NCI-H345 (cell line): ENCODE data around the gene CHST11.

Experiments
- DNase-seq: peaks from one replicate; lab custom pipeline; 2025; lab: John Stamatoyannopoulos, UW

The CHST11 gene

DNA sequence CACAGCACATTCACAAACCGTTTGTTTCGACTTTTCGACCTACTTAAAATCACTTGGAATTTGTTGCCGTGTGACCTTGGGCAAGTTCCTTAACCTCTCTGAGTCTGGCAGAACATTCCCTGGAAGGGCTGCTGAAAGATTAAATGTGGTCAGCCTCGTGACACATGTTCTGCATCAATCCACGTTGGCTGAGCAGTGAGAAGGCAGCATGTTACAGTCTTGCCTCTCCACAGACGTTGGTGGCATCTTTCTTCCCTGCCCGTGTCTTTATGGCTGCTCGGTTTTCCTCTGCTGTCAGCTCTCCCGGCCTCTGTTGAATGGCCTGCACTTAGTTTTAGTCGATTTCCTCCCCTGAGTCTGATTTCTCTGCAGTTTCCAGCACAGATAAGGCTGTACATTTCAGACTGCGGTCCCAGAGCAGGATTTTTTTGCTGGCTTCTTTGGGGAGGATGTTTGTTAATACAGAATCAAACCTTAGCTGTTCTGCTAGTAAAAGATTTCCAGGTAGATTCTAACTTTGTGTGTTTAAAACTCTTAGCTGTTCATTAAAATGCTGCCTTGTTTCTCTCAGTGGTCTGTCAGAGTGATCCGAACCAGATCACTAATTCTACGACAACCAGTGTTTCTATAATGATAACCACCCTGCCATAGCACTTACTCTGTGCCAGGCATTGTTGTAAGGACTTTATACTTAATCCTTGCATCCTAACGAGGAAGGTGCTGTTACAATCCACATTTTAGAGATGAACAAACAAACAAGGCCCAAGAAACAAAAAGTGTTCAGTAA is 217.1 kb downstream of the CHST11 start:
- DNase-seq = no peak

DNA sequence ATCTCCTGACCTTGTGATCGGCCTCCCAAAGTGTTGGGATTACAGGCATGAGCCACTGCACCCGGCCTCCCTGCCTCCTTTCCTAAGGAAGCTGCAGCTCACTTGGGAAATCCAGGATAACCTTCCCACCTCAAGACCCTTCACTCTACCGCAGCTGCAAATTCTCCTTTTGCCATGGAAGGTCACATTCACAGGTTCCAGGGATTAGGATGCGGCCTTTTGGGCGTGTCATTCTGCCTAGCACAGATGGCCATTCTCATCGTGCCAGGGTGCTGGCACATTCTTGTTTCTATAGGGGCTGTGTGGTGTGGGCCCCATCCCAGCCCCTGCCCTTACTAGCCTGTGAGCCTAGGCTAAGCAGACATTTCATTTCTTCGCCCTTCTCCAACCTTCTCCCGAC is 219.9 kb downstream of the CHST11 start:
- no peak for DNase-seq

DNA sequence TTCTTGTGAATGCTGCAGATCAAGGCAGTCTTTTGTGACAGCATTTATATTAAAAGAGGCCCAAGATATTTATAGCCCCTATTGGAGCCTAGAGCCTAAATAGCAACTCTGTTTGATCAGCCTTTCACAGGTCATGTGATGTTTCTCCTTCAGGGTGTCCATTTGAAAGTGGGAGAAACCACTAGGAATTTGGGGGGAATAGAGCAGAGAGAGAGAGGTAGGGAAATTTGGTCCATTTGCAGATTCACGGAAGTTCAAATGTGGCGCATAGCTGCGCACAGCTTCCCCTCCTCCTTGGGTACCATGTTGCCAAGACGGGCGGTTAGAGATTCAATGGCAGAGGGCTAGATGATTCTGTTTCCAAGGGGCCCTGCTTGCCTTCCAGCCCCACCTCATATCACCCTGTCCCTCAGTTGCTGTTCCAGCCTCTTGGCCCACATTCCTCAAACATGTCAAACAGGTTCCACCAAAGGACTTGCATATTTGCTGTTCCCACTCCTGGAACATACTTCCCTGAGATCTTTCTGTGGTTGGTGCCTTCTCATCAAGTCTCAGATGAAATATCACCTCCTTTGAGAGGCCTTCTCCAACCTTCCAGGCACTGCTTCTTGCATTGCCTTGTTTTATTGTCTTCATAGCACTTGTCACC is 220.8 kb downstream of the CHST11 start:
- DNase-seq = no peak

DNA sequence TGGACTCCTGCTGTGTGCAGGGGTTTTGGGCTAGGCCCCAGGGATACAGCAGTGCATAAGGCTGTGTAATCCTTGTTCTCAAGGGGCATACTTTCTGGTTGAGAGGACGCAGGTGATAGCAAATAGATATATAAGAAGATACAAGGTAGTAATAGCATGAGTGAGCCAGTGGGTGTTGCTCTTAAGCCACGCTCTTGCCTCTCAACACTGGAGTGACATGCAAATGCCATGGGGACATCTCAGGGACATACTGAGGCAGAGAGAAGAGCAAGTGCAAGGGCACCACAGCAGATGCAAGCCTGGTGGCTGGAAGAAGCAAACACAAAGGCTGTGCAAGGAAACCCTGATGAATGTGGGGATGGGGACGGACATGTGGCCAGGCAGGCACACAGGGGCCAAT is 223.3 kb downstream of the CHST11 start:
- peak; percentile 54 for DNase-seq

DNA sequence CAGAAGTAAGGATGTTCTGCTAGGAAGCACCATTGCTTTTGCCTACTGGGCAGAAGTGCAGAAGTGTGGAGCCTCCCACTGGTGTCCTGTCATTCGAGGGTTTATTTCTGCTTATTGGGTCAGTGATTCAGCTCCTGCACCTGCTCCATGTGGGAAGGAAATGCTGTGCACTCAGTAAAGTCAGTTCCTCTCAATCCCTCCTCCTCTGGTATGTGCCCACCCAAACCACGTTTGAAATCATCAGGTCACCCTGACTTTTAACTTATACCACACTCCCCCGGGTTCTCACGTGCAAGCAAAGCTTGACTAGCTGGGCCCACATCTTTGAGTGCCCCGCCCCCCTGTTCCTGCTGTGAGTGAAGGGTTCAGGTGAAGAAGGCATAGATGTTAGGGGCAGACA is 223.7 kb downstream of the CHST11 start:
- DNase-seq = no peak

DNA sequence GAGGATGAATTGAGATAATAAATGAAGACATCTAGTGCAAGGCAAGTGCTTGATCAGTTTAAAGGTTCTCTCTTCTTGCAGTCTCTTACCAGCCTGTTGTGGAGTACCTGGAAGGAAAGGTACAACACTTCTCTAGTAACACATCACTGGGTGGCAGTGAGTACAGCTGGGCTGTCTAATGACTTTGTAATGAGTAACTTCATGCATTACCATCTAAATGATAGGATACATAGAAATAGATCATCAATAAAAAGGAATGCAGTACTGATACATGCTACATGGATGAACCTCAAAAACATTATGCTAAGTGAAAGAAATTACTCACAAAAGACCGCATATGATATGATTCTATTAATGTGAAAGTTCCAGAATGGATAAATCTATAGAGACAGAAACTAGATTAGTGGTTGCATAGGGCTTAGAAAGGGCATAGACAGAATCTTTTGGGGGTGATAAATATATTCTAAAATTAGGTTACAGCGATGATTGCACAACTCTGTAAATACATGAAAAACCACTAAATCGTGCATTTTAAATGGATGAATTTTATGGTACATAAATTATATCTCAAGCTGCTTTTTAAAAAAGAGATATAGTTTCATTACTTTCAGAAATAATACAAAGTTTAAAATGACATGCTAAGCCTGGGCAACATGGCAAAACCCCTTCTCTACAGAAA is 224.4 kb downstream of the CHST11 start:
- no peak for DNase-seq

DNA sequence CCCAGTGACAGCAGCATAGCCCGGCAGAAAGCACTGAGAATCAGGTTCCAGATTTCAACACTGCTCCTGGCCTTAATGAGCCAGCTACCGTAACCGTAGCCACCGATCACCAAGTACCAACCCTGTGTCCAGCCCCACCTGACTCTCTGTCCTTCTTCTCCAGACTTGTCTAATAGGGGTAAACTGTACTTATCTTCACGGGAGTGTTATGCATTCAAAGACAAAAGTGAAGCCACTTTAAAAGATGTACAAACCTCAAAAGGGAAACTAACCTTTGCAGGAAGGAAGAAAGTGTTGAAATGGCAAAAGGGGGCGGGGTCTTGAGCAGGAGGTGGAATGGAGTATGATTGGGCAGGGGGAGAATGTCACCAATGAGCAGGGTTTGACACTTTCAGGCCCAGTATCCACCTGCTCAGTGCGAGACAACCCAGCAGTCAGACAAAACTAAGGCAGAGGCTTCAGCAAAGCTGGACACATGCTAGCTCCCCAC is 226.1 kb downstream of the CHST11 start:
- DNase-seq = no peak

DNA sequence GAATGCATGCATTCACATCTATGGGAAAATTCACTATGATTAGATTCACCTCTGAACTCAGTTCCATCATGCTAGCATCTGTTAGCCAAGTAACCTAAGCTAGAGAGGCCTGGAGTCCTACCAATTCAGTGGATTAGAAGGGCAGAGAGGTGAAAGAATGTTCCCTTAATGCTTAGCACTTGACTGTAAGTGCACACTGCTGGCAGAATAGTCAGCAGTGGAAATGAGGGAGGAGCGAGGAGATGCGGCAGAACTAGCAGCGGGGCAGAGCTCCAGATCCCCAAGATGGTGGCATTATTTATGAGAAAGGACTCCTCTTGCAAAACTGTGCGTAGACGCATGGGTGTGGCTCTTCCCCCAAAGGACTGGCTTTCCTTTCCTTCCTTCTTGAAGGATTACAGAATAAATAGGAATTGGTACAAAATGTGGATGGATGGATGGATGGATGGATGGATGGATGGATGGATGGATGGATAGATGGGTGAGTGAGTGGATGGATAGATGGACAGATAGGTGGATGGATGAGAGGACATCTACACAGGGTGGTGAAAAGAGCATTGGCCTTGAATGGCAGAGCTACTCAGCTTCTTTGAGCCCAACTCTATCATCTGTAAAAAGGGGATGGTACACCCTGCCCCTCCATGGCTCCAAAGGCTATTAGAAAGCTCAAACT is 227.2 kb downstream of the CHST11 start:
- no peak for DNase-seq

DNA sequence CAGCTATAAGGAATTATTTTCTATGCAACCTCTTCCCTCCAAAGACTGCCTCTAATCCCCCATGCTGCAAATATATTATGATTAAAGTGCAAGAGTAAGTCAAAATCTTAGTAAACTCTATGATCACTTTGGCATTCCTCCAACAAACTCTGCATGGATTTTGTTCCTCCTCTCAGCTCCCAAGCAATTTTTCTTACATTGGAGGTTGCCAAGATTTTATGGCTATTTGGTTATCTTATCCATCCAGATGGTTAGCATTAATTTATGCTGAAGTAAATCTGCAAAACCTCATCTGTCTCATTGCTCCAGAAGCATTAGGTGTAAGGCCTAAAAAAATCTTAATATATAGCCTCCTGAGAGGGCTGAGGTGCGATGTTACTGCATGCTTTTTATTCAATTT is 228.1 kb downstream of the CHST11 start:
- no peak for DNase-seq

DNA sequence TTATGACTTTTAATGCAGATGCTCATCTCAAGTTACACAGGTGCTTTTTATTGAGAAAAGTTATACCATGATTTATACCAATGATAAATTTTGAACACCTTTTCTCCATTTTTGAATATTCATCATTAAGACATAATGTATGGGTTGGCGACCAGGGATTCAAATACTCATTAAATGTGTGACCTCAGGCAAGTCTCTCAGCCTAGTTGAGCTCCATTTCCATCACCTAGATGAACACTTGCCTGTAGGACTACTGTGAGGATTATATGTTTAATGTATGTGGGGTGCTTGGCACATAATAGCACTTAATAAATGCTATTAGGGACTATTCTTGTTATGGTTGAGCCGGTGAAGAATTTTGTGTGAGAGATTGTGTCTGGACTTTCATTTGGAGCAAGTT is 228.6 kb downstream of the CHST11 start:
- no peak for DNase-seq

DNA sequence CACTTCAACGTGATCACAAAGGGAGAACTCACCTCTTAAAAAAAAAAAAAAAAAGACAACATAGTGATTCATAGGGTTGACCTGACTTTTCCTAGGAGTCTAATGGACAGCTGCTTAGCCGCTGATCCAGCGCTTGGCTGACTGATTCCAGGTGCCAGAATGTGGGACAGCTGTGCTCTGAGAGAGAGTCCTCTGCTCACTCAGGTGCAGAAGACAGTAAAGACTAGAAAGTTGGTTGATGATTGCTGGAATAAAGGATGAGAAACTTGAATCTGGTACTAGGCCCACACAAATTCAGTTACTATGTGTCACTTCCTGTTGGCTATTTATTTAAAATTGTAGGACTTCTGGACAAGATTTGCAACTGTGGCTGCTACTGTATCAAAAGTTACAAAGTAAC is 229.4 kb downstream of the CHST11 start:
- DNase-seq = no peak

DNA sequence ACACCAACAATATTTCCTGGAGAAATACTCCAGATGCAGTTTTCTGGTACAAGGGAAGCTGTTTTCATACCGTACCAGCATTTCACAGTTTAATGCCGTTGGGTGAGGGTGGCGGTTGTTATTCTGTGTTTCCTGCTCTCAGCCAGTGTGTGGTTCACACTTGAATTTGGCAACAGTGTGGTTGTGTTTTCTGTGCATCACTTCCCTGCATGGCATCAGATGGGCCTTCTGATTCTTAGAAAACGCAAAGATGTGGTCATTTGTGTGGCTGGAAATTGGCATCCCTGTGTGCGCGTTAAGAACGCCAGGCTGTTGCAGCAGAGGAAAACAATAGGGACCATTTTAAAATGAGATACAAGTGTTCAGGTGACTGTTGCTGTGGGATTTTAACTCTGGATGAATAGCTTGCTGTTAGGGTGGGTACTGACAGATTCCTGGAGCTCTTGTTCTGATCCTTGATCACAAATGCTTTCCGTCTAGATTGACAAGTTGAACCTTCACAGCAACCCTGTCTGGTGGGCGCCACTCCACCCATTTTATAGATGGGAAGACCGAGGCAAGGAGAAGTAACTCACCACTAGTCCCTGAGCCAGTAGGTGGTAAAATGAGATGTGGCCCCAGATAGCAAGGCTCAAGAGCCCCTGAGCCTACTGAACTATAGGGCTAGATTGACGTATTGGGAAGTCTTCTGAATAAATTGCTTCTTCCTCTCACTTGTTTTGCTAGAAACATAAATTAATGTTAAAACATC is 231.2 kb downstream of the CHST11 start:
- no peak for DNase-seq

DNA sequence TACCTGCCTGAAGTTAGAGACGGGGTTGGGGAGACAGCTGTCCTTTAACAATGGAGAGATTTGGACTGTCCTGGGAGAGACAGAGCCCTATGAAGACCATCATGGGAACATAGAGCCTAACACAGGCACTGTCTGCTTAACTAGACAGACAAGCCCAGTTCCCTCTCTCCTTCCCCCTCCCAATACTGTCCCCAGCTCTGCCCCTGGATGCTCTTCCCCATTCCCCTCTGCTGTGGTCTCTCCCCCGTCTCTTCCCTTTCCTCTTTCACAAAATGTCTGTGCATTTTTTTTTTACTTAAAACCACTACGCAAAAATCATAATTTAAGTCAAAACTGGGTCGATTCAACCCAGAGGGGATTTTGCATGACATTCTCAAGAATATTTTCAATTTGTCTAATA is 232.9 kb downstream of the CHST11 start:
- no peak for DNase-seq

DNA sequence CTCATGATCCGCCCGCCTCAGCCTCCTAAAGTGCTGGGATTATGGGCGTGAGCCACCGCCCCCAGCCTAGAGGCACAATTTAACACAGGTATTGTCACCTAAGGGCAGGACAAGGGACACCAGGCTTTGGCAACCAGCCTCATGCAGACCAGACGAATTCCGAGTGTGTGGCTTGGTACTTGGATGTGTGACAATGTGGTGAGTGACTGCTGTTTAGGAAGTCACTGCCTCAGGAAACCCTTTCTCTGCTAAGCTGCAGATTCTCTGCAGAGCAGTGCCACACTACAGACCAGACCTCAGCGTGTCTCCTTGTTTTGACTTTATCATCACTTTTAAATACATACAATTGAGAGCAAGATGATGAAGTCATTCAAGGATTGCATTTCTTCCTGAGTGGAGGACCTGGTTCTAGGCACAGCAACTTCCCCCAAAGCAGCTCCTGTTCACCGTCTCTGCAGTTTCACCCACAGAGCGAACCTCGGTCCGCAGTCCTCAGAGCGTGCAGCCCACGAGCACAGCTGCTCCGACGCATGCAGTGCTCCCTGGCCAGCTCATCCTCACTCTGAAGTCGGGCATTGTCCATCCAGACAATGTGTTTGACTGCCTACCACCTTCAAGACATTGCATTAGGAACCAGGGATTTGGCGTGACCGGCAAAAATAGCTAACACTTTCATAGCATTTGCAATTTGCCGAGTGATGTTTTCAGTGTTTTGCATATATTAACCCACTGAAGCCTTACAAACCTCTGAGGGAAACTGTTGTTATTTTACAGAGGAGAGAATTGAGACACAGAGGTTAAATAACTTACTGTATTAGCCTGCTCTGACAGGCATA is 235.2 kb downstream of the CHST11 start:
- DNase-seq = no peak

DNA sequence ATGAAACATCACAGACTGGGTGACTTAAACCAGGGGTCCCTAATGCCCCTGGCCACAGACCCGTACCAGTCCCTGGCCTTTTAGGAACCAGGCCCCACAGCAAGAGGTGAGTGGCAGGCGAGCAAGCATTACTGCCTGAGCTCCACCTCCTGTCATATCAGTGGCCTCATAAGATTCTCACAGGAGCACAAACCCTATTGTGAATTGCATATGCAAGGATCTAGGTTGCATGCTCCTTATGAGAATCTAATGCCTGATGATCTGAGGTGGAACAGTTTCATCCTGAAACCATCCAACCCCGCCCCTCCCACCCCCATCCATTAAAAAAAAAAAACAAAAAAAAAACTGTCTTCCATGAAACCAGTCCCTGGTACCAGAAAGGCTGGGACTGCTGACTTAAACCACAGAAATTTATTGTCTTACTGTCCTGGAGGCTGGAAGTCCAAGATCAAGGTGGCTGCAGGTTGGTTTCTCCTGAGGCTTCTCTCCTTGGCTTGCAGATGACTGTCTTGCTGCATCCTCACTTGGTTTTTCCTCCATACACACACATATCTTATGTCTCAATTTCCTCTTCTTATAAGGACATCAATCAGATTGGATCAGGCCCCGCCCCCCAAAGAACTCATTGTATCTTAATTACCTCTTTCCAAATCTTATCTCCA is 235.9 kb downstream of the CHST11 start:
- no peak for DNase-seq

DNA sequence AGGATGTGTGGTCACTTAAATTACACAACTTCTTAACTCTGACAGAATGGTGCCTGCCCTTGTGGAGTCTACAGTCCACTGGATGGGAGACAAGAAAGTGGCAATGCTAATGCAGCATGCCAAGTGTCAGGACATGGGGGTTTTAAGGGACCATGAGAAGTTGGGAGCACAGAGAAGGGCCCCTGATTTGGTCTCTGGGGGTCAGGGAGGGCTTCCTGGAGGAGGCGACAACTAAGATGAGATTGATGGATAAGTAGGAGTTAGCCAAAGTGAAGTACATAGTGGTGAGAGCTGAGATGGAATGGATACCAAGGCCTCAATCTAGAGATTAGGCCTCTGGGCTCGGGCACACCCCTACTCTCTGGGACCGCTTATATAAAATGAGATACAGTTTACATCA is 236.7 kb downstream of the CHST11 start:
- no peak for DNase-seq

DNA sequence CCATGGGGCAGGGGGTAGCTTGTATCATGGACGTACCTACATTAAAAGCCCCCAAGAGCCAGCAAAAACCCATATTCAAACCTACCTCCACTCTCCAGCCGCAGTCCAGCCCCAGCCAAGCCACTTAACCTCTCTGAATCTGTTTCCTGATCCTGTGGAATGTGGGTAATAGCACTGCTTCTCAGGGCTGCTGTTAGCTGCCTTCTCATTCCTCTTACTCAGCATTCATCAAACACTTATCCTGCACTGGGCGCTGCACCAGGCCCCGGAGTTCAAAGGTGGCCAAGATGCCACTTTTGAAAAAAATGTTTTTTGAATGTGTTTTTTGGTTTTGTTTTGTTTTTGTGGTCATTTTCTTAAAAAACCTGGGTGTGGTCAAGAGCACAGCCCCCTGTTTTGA is 237.4 kb downstream of the CHST11 start:
- DNase-seq = no peak

DNA sequence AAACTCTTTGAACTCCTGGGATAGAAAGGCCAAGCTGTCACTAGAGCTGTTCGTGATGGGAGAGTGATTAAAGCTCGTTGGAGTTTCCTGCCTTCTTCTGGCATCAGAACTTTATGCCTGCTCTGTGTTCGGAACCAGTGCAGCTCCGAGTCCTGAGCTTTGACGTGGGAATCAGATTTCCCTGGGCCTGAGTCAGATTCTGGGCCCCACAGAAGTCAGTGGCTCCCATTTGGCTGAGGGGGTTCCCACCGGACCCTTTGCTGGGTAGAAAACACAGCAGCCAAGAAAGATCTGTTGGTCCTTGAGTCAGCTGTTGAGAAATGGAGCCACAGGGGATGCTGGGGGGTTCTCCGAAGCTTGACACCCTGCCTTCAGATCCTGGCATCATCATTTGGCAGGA is 238.0 kb downstream of the CHST11 start:
- DNase-seq = no peak

DNA sequence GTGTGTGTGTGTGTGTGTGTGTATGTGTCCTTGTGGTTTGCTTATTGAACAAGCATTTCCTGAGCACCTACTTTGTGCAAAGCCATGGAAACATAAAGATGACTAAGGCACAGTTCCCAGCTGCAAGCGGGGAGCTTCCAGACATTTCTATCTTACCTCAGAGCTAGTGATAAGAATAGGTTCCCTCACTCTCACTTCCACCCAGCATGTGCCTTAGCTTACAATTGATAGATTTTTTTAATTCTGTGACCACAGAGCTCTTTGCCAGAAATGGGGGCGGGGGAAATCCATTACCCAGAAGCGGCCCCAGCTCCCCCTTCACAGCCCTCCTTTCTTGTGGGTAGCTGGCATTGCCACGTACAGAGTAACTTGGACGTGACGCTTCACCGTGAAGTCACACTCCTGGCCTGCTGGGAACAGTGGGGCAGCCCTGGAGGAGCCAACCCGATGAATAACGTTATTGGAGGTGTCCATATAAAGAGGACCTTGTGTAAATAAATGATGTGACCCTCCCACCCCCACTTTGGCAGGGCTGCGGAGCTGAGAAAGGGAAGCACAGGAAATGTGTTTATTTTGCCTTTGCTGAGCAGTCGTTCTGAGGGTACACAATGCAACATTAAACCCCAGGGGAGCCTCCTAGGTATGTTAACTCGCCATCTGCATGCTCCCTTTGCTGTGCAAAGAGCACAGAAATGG is 238.9 kb downstream of the CHST11 start:
- peak; percentile 96 for DNase-seq

DNA sequence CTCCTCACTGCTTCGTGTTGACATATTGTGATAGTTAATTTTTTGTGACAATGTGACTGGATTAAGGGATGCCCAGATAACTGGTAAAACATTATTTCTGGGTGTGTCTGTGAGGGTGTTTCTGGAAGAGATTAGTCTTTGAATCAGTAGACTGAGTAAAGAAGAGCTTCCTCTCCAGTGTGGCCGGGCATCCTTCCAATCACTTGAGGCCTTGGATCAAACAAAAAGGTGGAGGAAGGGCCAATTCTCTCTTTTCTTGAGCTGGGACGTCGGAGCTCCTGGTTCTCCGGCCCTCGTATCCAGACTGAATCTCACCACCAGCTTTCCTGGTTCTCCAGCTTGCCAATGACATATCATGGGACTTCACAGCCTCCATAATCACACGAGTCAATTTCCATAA is 240.4 kb downstream of the CHST11 start:
- no peak for DNase-seq
